Small intestine (tissue), 7 donors: ENCODE measurements around the gene MRPL39. TPM values are rescaled to one million over a fixed set of nuclear protein-coding genes. Genes with fewer than 3 reads are reported as not detected.
"Not testable (repeated sequence)": the region's sequence is repeated elsewhere in the genome, so short reads cannot be mapped to it uniquely, and the experiment has no call there.

Source experiments
- DNase-seq, 2 donors: peaks; one replicate each; pipeline versions ENCODE4 v3.0.0 to v3.0.0-alpha.2; 2013
- FAIRE-seq: peaks from 2 replicates; lab custom pipeline; 2012; peaks lifted over from hg19 to GRCh38; lab: Jason Lieb, UNC
- H3K27ac ChIP-seq, 3 donors: one replicate each; pipeline ENCODE4 v1.5.1; 2013; ENCODE audit warnings: low read length in 2 of 3, mild to moderate bottlenecking in 2 of 3, control low read depth in 1 of 3, inconsistent platforms in 1 of 3, low read depth in 1 of 3, moderate library complexity in 1 of 3
- H3K27me3 ChIP-seq, 3 donors: one replicate each; pipeline ENCODE4 v1.6.1; 2013; ENCODE audit warnings: low read length in 3 of 3, inconsistent platforms in 1 of 3; ENCODE audit not compliant: control insufficient read depth in 3 of 3, insufficient read depth in 3 of 3
- H3K36me3 ChIP-seq, 3 donors: one replicate each; pipeline ENCODE4 v1.6.1; 2013; ENCODE audit warnings: low read length in 3 of 3, inconsistent platforms in 1 of 3, low read depth in 1 of 3, mild to moderate bottlenecking in 1 of 3, moderate library complexity in 1 of 3; ENCODE audit not compliant: control insufficient read depth in 3 of 3, insufficient read depth in 2 of 3
- H3K4me1 ChIP-seq, 3 donors: one replicate each; pipeline ENCODE4 v1.6.1; 2013; ENCODE audit warnings: low read length in 2 of 3, inconsistent platforms in 1 of 3, low read depth in 1 of 3, mild to moderate bottlenecking in 1 of 3, moderate library complexity in 1 of 3; ENCODE audit not compliant: control insufficient read depth in 3 of 3, insufficient read depth in 2 of 3
- H3K4me3 ChIP-seq, 3 donors: one replicate each; pipeline ENCODE4 v1.5.1; 2013; ENCODE audit warnings: low read length in 3 of 3, control low read depth in 1 of 3, inconsistent platforms in 1 of 3, low read depth in 1 of 3, mild to moderate bottlenecking in 1 of 3, moderate library complexity in 1 of 3
- H3K9me3 ChIP-seq, 2 donors: one replicate each; pipeline ENCODE4 v1.6.1; 2013; ENCODE audit warnings: low read depth in 1 of 2, low read length in 1 of 2; ENCODE audit not compliant: control insufficient read depth in 2 of 2, insufficient read depth in 1 of 2
- WGBS, 3 donors: extraction: QIAGEN DNeasy Blood & Tissue Kit; methylation state at CpG; one replicate each; pipeline ENCODE4 v1.1.7; 2013; 5-methylcytosine and 5-hydroxymethylcytosine counted together
- polyA plus RNA-seq, 4 donors: library from polyadenylated mRNA; stranded (reverse) in 3 of 4; unstranded in 1 of 4; fragments of 200-250 nt in 3 of 4; fragments of 120-200 nt in 1 of 4; gene quantifications; one replicate each; pipeline versions ENCODE4 v1.2.1 to v1.2.3, GENCODE V29; 2013
- donor health status: healthy with polysubstance abuse.
- donor health status: control.
- donor health status: control.
- donor health status: Bipolar disorder and iron deficiency.
- donor health status: healthy.

MRPL39 gene
- polyA plus RNA-seq, 4 donors: 31.1 to 42.9 (median 31.2) TPM

- H3K36me3 ChIP-seq: no peaks in the 10 kb centered on the region
- peak; percentile 6 to 8 for DNase-seq
- WGBS, 3 donors: 49 to 59% (median 53%) methylated on average over 2 of the region's 2 CpGs
Observed at GRCh38 chr21:25626757-25627156, 19.5 kb upstream of the MRPL39 start.

GRCh38 chr21:25625776-25626555, 18.7 kb upstream of the MRPL39 start:
- H3K27me3 ChIP-seq, H3K4me3 ChIP-seq, H3K27ac ChIP-seq, H3K9me3 ChIP-seq, DNase-seq, H3K36me3 ChIP-seq, H3K4me1 ChIP-seq, FAIRE-seq: not testable (repeated sequence)
- WGBS, 3 donors: 89 to 93% (median 92%) methylated on average over 11 of the region's 11 CpGs

More at GRCh38 chr21:25626757-25627156, 19.5 kb upstream of the MRPL39 start:
- Histone ChIP-seq H3K9me3 (no peaks in the 10 kb centered on the region), H3K4me3 (no peak overlapping the region), H3K27ac (no peak overlapping the region), H3K4me1 (no peaks in the 10 kb centered on the region), H3K27me3 (no peaks in the 10 kb centered on the region)
- no peak for FAIRE-seq

- H3K4me1 ChIP-seq: no peaks in the 10 kb centered on the region
- no peaks in the 10 kb centered on the region for H3K9me3 ChIP-seq
- WGBS, 3 donors: 68 to 93% (median 82%) methylated on average over 1 of the region's 1 CpG
- no peak overlapping the region for H3K27ac ChIP-seq
- H3K27me3 ChIP-seq: no peaks in the 10 kb centered on the region
- no peaks in the 10 kb centered on the region for H3K36me3 ChIP-seq
- H3K4me3 ChIP-seq: no peak overlapping the region
- FAIRE-seq (no peak), DNase-seq (no peak)
Observed at GRCh38 chr21:25625036-25625435, 17.8 kb upstream of the MRPL39 start.

GRCh38 chr21:25624511-25624910, 17.2 kb upstream of the MRPL39 start:
- Histone ChIP-seq H3K36me3 (no peaks in the 10 kb centered on the region), H3K9me3 (no peaks in the 10 kb centered on the region), H3K27ac (no peak overlapping the region), H3K27me3 (no peaks in the 10 kb centered on the region), H3K4me3 (no peak overlapping the region), H3K4me1 (no peaks in the 10 kb centered on the region)
- 72 to 88% (median 87%) methylated on average over 4 of the region's 4 CpGs for WGBS, 3 donors
- no peak for FAIRE-seq
- DNase-seq: no peak

- H3K4me3 ChIP-seq: no peak overlapping the region
- no peak for DNase-seq
- no peaks in the 10 kb centered on the region for H3K4me1 ChIP-seq
- FAIRE-seq: no peak
- 48 to 79% (median 55%) methylated on average over 2 of the region's 2 CpGs for WGBS, 3 donors
- H3K27ac ChIP-seq: no peak overlapping the region
- H3K36me3 ChIP-seq: no peaks in the 10 kb centered on the region
- peaks cover 0 to 2% (median 0%) of the 10 kb centered on the region in 3 donors for H3K27me3 ChIP-seq
- H3K9me3 ChIP-seq: no peaks in the 10 kb centered on the region
Observed at GRCh38 chr21:25619198-25619597, 11.9 kb upstream of the MRPL39 start.

- no peaks in the 10 kb centered on the region for H3K36me3 ChIP-seq
- DNase-seq (no peak), FAIRE-seq (no peak)
- H3K9me3 ChIP-seq: no peaks in the 10 kb centered on the region
- H3K27me3 ChIP-seq: peaks cover 0 to 2% (median 0%) of the 10 kb centered on the region in 3 donors
- H3K27ac ChIP-seq: no peak overlapping the region
- WGBS, 3 donors: 78 to 86% (median 85%) methylated on average over 3 of the region's 3 CpGs
- no peaks in the 10 kb centered on the region for H3K4me1 ChIP-seq
- H3K4me3 ChIP-seq: no peak overlapping the region
Observed at GRCh38 chr21:25615880-25616279, 8.6 kb upstream of the MRPL39 start.

GRCh38 chr21:25614441-25614840, 7.2 kb upstream of the MRPL39 start:
- peaks cover 0 to 2% (median 0%) of the 10 kb centered on the region in 3 donors for H3K27me3 ChIP-seq
- H3K27ac ChIP-seq: no peak overlapping the region
- H3K4me1 ChIP-seq: no peaks in the 10 kb centered on the region
- DNase-seq (no peak), FAIRE-seq (no peak)
- WGBS, 3 donors: 90 to 96% (median 91%) methylated on average over 1 of the region's 1 CpG
- no peaks in the 10 kb centered on the region for H3K36me3 ChIP-seq
- H3K4me3 ChIP-seq: no peak overlapping the region
- H3K9me3 ChIP-seq: no peaks in the 10 kb centered on the region

GRCh38 chr21:25608044-25608737, 910 bp upstream of the MRPL39 start:
- Histone ChIP-seq H3K9me3 (no peaks in the 10 kb centered on the region), H3K4me1 (peaks cover 0 to 11% (median 10%) of the 10 kb centered on the region in 3 donors), H3K36me3 (peaks cover 0 to 5% (median 3%) of the 10 kb centered on the region in 3 donors), H3K27me3 (no peaks in the 10 kb centered on the region), H3K4me3 (peak overlapping the region; percentile 79 to 95 (median 88)), H3K27ac (no peak overlapping the region)
- peak; percentile 79 to 86 for DNase-seq
- no peak for FAIRE-seq
- WGBS, 3 donors: 5 to 8% (median 6%) methylated on average over 18 of the region's 18 CpGs
